8988T (cell line): ENCODE data around the gene SMCP.

Experiments used
- DNase-seq: peaks from one replicate; pipeline ENCODE4 v3.0.0; 2011

The SMCP gene

GRCh38 chr1:152878042-152878441 is at the start of gene SMCP:
Gene SMCP, plus strand, starts transcription at chr1:152878322. Its CDS starts 6,101 bp downstream, at chr1:152884423.
- DNase-seq = no peak

GRCh38 chr1:152836870-152837269 is 41.3 kb upstream of the SMCP start:
- DNase-seq = no peak

GRCh38 chr1:152842556-152842955 is 35.6 kb upstream of the SMCP start, which contains the start of gene LCE6A:
Gene LCE6A, plus strand, starts transcription at chr1:152842856. Its CDS starts 665 bp downstream, at chr1:152843521.
- no peak for DNase-seq

GRCh38 chr1:152855661-152856060 is 22.5 kb upstream of the SMCP start:
- DNase-seq = no peak

GRCh38 chr1:152858062-152858461 is 20.1 kb upstream of the SMCP start:
- no peak for DNase-seq

GRCh38 chr1:152859696-152860095 is 18.4 kb upstream of the SMCP start, which contains the start of gene LCE7A:
Gene LCE7A, plus strand, starts transcription at chr1:152859996. Its CDS starts 702 bp downstream, at chr1:152860698.
- DNase-seq = no peak

- DNase-seq = no peak
Observed at GRCh38 chr1:152860129-152860528, 18.0 kb upstream of the SMCP start.

- DNase-seq = no peak
Observed at GRCh38 chr1:152861374-152861773, 16.7 kb upstream of the SMCP start.

- DNase-seq = no peak
Observed at GRCh38 chr1:152864443-152864842, 13.7 kb upstream of the SMCP start.

GRCh38 chr1:152866321-152866720 is 11.8 kb upstream of the SMCP start:
- no peak for DNase-seq

- peak; percentile 40 for DNase-seq
Observed at GRCh38 chr1:152869808-152870419, 8.2 kb upstream of the SMCP start.

- no peak for DNase-seq
Observed at GRCh38 chr1:152870831-152871730, 7.0 kb upstream of the SMCP start.

GRCh38 chr1:152871731-152872126 is 6.4 kb upstream of the SMCP start:
- no peak for DNase-seq

GRCh38 chr1:152873495-152873894 is 4.6 kb upstream of the SMCP start:
- DNase-seq = no peak

- no peak for DNase-seq
Observed at GRCh38 chr1:152876827-152877226, 1.3 kb upstream of the SMCP start.

GRCh38 chr1:152879559-152880198 is 1.6 kb downstream of the SMCP start:
- no peak for DNase-seq

- DNase-seq = no peak
Observed at GRCh38 chr1:152880316-152880715, 2.2 kb downstream of the SMCP start.

GRCh38 chr1:152880907-152881306 is 2.8 kb downstream of the SMCP start:
- DNase-seq = no peak

- DNase-seq = no peak
Observed at GRCh38 chr1:152884085-152884484, 6.0 kb downstream of the SMCP start.

GRCh38 chr1:152884506-152884905 is 6.4 kb downstream of the SMCP start:
- no peak for DNase-seq

GRCh38 chr1:152884966-152885624 is 7.0 kb downstream of the SMCP start:
- no peak for DNase-seq

GRCh38 chr1:152886085-152886484 is 8.0 kb downstream of the SMCP start:
- DNase-seq = no peak
